ENCODE measurements around the gene FRMPD2.
"Not testable (repeated sequence)": the region's sequence is repeated elsewhere in the genome, so short reads cannot be mapped to it uniquely, and the experiment has no call there.

Gene FRMPD2

GRCh38 chr10:48184224-48184623, 90.3 kb downstream of the FRMPD2 start:
- TF ChIP-seq, protein P1, sequence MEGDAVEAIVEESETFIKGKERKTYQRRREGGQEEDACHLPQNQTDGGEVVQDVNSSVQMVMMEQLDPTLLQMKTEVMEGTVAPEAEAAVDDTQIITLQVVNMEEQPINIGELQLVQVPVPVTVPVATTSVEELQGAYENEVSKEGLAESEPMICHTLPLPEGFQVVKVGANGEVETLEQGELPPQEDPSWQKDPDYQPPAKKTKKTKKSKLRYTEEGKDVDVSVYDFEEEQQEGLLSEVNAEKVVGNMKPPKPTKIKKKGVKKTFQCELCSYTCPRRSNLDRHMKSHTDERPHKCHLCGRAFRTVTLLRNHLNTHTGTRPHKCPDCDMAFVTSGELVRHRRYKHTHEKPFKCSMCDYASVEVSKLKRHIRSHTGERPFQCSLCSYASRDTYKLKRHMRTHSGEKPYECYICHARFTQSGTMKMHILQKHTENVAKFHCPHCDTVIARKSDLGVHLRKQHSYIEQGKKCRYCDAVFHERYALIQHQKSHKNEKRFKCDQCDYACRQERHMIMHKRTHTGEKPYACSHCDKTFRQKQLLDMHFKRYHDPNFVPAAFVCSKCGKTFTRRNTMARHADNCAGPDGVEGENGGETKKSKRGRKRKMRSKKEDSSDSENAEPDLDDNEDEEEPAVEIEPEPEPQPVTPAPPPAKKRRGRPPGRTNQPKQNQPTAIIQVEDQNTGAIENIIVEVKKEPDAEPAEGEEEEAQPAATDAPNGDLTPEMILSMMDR (IDR thresholded peaks at IDR 0.05; ENCODE audit: low read depth, low read length), result no peak
- no peak for DNase-seq (ENCODE audit: extremely low read depth, low read depth)

- DNase-seq (ENCODE audit: extremely low read depth, low read depth), result not testable (repeated sequence)
Observed at GRCh38 chr10:48172715-48173114, 101.8 kb downstream of the FRMPD2 start.

DNA sequence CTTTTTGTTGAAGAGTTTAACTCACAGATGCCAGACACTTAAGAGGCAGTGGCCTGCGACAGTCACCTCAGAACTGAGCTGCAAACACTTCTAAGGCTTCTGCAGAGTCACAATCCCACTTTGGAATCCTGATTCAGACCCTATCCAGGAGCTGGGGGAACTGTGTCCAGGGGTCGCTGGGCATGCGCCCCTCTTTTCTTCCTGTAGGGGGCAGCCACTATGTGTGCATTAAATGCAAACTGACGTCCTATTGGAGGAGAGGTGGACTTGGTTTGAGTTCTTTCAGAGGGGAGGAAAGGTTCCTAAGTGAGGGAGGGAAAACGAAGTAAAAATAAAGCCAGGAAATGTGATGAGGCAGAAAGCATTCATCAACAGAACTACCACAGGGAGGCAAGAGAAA, 113.8 kb downstream of the FRMPD2 start:
- not testable (repeated sequence) for DNase-seq (ENCODE audit: extremely low read depth, low read depth)

- DNase-seq (ENCODE audit: extremely low read depth, low read depth), result not testable (repeated sequence)
Observed at GRCh38 chr10:48160163-48160562, 114.3 kb downstream of the FRMPD2 start.

DNA sequence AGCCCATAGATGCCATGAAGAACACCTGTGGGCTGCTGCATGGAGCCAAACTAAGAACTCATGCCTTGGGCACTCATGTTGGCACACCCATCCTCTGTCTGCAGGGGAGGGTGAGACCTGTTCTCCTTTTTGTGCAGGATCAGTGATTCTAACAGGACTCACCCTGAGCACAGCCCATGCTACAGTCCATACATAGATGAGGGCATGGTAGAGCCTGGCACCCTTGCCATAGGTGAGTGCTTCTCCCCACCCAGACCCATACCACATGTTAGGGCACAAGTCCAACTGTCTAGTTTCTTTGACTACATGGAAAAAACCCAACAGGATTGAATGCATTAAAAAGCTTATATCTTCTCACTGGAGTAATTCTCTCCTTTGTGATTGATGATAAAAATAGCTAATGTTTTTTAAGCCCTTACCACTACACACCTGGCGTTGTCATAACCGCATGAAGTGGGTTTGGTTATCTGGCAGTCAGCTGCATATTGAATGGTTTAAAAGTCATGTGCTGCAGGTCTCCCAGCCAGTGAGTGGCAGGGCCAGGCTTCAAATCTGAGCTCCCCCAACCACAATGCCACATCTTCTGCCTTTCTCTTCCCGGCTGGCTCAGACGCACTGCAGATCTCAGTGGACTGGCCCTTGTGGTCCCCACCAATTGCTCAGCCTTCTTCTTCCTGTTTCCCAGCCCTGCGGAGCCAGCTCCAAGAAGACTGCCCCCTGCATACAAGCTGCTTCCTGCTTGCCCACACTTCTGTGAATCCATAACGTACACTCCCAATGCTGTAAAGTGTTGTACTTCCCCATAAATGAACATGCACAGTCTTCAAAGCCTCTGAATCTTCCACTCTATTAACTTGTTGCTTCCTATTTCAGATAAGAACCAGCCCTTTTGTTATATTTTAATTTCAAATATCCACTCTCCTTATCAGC, 120.0 kb downstream of the FRMPD2 start:
- not testable (repeated sequence) for DNase-seq (ENCODE audit: extremely low read depth, low read depth)

DNA sequence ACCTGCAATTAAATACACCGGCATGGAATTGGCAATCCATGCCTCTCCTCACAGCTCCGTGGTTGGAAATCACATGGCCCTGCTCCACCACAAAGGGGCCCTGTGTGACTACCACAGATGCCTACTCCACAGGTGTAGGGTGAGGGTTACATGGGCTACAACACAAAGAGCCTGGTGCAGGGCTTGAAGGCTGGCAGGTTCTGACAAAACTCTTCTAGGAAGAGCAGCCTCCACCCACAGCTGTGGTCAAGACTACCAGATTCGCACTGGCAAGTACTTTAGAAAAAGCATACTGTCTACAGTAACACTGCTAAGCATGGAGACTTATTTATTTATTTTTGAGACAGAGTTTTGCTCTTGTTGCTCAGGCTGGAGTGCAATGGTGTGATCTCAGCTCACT, 126.9 kb downstream of the FRMPD2 start:
- DNase-seq (ENCODE audit: extremely low read depth, low read depth), result not testable (repeated sequence)

DNA sequence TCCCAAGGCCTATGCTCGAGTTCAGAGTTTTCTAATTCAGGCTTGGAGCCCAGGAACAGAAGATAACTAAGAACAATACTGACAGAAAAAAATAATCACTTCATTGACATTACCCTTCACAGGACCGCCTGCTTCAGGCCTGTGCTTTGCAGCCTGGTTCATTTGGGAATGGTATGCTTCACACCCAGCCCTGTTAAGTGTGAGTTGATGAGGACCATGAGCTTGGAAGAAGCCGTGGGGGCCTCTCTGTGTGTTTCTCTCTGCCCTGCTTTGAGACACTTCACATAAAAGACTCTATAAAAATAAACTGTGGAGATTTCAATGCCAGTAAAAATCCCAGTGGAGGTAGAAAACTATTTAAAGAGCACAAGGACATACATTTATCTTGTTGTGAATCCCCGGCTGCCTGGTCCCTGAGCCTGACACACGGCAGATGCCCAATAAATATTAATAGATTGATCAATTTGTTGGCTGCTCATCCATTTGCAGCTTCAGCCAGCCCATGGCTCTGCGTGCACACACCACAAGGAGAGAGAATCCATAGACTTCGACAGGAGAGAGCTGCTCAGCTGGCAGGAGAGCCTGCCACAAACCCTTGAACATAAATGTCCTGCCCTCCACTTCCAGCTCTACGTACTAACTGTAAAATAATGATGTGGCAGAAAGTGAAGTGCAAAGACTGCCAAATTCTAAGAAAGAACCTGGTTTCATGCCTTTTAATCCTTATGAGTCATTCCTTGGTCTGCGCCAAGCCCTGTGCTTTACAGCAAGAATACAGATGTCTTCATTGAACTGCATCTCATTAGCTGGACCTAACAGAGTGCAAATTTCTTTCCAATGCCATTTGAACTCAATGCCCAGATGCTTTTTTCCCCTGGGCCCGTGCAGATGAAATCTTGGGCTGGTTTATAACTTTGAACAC, 130.5 kb downstream of the FRMPD2 start:
- DNase-seq (ENCODE audit: extremely low read depth, low read depth), result not testable (repeated sequence)

GRCh38 chr10:48140949-48141348, 133.5 kb downstream of the FRMPD2 start:
- not testable (repeated sequence) for DNase-seq (ENCODE audit: extremely low read depth, low read depth)

GRCh38 chr10:48139953-48140850, 134.3 kb downstream of the FRMPD2 start:
- DNase-seq (ENCODE audit: extremely low read depth, low read depth), result not testable (repeated sequence)

- DNase-seq (ENCODE audit: extremely low read depth, low read depth), result not testable (repeated sequence)
Observed at GRCh38 chr10:48128954-48129353, 145.5 kb downstream of the FRMPD2 start.

DNA sequence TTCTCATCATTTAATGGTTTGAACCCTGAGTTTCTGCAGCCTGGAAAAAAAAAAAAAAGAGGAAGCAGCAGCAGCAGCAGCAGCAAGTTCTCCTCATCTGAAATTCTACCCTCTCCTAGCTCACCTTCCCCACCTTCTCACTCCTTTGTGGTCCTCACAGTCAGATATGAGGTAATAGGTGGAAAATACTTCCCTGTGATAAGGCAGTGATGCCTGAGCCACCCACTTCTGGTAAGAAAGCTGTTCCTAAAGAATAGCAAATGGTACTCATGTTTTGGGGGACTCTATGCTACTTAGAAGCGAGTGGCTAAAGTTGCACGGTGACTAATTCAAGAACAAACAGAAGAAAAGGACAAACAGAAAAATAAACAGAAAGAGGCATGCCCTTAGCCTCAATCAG, 148.2 kb downstream of the FRMPD2 start:
- not testable (repeated sequence) for DNase-seq (ENCODE audit: extremely low read depth, low read depth)

GRCh38 chr10:48125631-48126030, 148.9 kb downstream of the FRMPD2 start:
- not testable (repeated sequence) for DNase-seq (ENCODE audit: extremely low read depth, low read depth)

DNA sequence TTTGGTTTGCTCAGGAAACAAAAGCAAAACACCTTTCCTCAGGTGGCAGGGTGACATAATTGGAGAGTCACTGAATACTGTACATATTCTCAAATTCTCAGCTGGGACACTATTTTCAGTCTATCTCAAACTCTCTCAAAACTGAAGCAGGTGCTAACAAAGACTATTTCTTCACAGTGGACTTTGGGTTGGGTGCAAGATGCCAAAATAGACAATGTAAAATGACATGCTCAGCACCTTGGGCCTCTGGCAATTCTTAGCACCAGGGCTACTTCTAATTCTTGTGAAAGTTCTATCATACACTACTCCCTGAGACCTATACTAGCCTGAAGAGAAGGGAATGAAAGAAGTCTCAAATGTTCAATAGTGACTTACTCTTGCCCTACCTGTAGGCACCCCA, 151.9 kb downstream of the FRMPD2 start:
- not testable (repeated sequence) for DNase-seq (ENCODE audit: extremely low read depth, low read depth)

DNA sequence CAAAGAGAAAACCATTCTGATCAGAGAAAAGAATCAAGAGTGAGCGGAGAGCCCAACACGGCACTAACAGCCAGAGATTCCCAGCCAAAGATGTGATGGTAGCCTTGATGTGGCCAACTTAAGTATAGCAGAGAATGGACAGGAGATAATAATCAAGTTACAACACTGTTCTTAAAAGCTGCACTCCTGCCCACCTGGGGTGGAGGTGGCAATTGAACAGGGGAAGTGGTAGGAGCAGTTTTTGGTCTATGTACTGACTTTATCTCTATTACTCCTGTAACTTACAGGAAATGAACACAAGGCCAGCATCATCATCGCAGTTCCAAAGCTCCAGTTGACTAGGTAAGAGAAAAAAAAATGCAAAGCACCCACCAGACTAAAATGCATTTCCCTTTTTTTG, 164.2 kb downstream of the FRMPD2 start:
- not testable (repeated sequence) for DNase-seq (ENCODE audit: extremely low read depth, low read depth)
